ENCODE results near the gene OTUB1. TPM values are rescaled to one million over a fixed set of nuclear protein-coding genes. Genes with fewer than 3 reads are reported as not detected.

Gene OTUB1
- total and polyA plus RNA-seq, 2 of the 13 experiments (the other 11 are each of a cell fraction or from before 2014, with no cell fraction given), result 58.8 to 130 TPM

DNA sequence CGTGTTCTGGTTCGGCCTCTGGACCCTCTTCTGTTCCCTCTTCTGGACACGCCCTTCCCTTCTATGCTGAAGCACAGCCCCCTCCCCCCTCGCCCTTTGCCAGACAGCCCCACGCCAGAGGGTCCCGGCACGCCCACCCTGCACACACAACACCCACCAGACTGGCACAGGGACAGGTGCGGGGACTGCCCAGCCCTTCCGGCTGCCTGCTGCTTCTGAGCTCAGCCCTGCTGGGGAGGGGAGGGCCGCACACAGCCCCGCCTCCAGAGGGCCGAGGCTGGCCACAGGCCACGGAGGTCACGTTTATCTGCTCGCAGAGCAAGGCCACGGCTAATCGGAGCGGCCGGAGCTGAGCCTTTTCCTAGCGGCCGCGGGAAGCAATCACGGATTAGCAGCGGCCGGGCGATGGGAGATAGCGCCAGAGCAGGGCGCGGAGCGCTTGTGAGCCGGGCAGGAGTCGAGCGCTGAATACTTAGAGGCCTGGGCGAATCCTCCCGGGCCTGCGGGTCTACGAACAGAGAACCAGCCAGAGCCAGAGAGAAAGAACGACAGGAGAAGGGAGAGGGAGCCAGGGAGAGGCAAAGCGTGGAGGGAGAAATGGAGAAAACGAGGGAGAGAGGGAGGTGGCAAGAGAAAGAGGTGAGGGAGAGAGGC, 21.5 kb downstream of the OTUB1 start (continued):
- TF ChIP-seq, protein P1, sequence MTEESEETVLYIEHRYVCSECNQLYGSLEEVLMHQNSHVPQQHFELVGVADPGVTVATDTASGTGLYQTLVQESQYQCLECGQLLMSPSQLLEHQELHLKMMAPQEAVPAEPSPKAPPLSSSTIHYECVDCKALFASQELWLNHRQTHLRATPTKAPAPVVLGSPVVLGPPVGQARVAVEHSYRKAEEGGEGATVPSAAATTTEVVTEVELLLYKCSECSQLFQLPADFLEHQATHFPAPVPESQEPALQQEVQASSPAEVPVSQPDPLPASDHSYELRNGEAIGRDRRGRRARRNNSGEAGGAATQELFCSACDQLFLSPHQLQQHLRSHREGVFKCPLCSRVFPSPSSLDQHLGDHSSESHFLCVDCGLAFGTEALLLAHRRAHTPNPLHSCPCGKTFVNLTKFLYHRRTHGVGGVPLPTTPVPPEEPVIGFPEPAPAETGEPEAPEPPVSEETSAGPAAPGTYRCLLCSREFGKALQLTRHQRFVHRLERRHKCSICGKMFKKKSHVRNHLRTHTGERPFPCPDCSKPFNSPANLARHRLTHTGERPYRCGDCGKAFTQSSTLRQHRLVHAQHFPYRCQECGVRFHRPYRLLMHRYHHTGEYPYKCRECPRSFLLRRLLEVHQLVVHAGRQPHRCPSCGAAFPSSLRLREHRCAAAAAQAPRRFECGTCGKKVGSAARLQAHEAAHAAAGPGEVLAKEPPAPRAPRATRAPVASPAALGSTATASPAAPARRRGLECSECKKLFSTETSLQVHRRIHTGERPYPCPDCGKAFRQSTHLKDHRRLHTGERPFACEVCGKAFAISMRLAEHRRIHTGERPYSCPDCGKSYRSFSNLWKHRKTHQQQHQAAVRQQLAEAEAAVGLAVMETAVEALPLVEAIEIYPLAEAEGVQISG (CRISPR knock-in tag; IDR thresholded peaks at IDR 0.05), result peak; percentile 61
- TF ChIP-seq PBX3 (CRISPR knock-in tag; IDR thresholded peaks at IDR 0.05; ENCODE audit: borderline replicate concordance) (no peak), NR2F1 (CRISPR knock-in tag; IDR thresholded peaks at IDR 0.05) (peak; percentile 89; a peak in 3 of 4 replicates), GATAD1 (CRISPR knock-in tag; IDR thresholded peaks at IDR 0.05) (peak; percentile 65; the same call in 1 of the 2 replicates), JDP2 (CRISPR knock-in tag; IDR thresholded peaks at IDR 0.05; ENCODE audit: borderline replicate concordance) (no peak), RARA (CRISPR knock-in tag; IDR thresholded peaks at IDR 0.05) (peak; percentile 77), SNAI1 (CRISPR knock-in tag; IDR thresholded peaks at IDR 0.05; ENCODE audit: borderline replicate concordance) (no peak), ZNF225 (CRISPR knock-in tag; IDR thresholded peaks at IDR 0.05) (0 out of 2 replicates have a peak, but pooled peaks have one; percentile 15), GABPB1 (CRISPR knock-in tag; IDR thresholded peaks at IDR 0.05) (peak; percentile 77), ISL2 (CRISPR knock-in tag; IDR thresholded peaks at IDR 0.05) (peak; percentile 65), RXRB (CRISPR knock-in tag; IDR thresholded peaks at IDR 0.05; ENCODE audit: borderline replicate concordance) (peak; percentile 82), PATZ1 (CRISPR knock-in tag; IDR thresholded peaks at IDR 0.05) (peak; percentile 89), ZNF331 (CRISPR knock-in tag; IDR thresholded peaks at IDR 0.05) (peak; percentile 94), ZNF792 (CRISPR knock-in tag; IDR thresholded peaks at IDR 0.05) (peak; percentile 76; the same call in 1 of the 2 replicates), GFI1 (CRISPR knock-in tag; IDR thresholded peaks at IDR 0.05; ENCODE audit: borderline replicate concordance) (peak; percentile 90), NFE2 (CRISPR knock-in tag; IDR thresholded peaks at IDR 0.05) (no peak), POLR2AphosphoS5 (IDR thresholded peaks at IDR 0.05; ENCODE audit: low read depth, low read length) (0 out of 2 replicates have a peak, but pooled peaks have one; percentile 44), ATF7-NPFF (CRISPR knock-in tag; IDR thresholded peaks at IDR 0.05; ENCODE audit: low read depth) (peak; percentile 61; the same call in 1 of the 2 replicates), WIZ (CRISPR knock-in tag; IDR thresholded peaks at IDR 0.05) (no peak), TAF1 (CRISPR knock-in tag; IDR thresholded peaks at IDR 0.05) (peak; percentile 34; the same call in 1 of the 2 replicates), NAIF1 (CRISPR knock-in tag; IDR thresholded peaks at IDR 0.05; ENCODE audit: borderline replicate concordance) (no peak)
- TF ChIP-seq, protein P2, sequence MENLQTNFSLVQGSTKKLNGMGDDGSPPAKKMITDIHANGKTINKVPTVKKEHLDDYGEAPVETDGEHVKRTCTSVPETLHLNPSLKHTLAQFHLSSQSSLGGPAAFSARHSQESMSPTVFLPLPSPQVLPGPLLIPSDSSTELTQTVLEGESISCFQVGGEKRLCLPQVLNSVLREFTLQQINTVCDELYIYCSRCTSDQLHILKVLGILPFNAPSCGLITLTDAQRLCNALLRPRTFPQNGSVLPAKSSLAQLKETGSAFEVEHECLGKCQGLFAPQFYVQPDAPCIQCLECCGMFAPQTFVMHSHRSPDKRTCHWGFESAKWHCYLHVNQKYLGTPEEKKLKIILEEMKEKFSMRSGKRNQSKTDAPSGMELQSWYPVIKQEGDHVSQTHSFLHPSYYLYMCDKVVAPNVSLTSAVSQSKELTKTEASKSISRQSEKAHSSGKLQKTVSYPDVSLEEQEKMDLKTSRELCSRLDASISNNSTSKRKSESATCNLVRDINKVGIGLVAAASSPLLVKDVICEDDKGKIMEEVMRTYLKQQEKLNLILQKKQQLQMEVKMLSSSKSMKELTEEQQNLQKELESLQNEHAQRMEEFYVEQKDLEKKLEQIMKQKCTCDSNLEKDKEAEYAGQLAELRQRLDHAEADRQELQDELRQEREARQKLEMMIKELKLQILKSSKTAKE (CRISPR knock-in tag; IDR thresholded peaks at IDR 0.05; ENCODE audit: borderline replicate concordance), result peak; percentile 67
